IPS-NIHi7 (cell line): ENCODE data around the gene MAPK11.
"Not testable (repeated sequence)": the region's sequence is repeated elsewhere in the genome, so short reads cannot be mapped to it uniquely, and the experiment has no call there.

Experiments used
- DNase-seq: peaks from one replicate; pipeline ENCODE4 v3.0.0; 2012; ENCODE audit warnings: mixed read lengths; ENCODE audit errors: extremely low spot score

MAPK11 gene

GRCh38 chr22:50276143-50276542, 6.0 kb upstream of the MAPK11 start:
- no peak for DNase-seq

- DNase-seq = no peak
Observed at GRCh38 chr22:50275181-50276055, 5.2 kb upstream of the MAPK11 start.

GRCh38 chr22:50274771-50275170, 4.6 kb upstream of the MAPK11 start:
- no peak for DNase-seq

- DNase-seq = peak; percentile 60
Observed at GRCh38 chr22:50274311-50274710, 4.1 kb upstream of the MAPK11 start.

GRCh38 chr22:50273781-50274180, 3.6 kb upstream of the MAPK11 start:
- not testable (repeated sequence) for DNase-seq

GRCh38 chr22:50273352-50273751, 3.2 kb upstream of the MAPK11 start:
- DNase-seq = not testable (repeated sequence)

GRCh38 chr22:50272044-50272802, 2.0 kb upstream of the MAPK11 start:
- no peak for DNase-seq

GRCh38 chr22:50271519-50271970, 1.4 kb upstream of the MAPK11 start:
- peak; percentile 79 for DNase-seq

GRCh38 chr22:50270666-50271394, 650 bp upstream of the MAPK11 start:
- peak; percentile 81 for DNase-seq

- no peak for DNase-seq
Observed at GRCh38 chr22:50269573-50269969, 609 bp downstream of the MAPK11 start.

GRCh38 chr22:50268655-50269113, 1.5 kb downstream of the MAPK11 start:
- DNase-seq = no peak

- DNase-seq = peak; percentile 79
Observed at GRCh38 chr22:50267591-50268390, 2.4 kb downstream of the MAPK11 start.

GRCh38 chr22:50266994-50267393, 3.2 kb downstream of the MAPK11 start:
- DNase-seq = no peak

GRCh38 chr22:50264946-50265669, 5.1 kb downstream of the MAPK11 start:
- no peak for DNase-seq

- DNase-seq = no peak
Observed at GRCh38 chr22:50264104-50264745, 6.0 kb downstream of the MAPK11 start.

GRCh38 chr22:50262973-50263617, 7.1 kb downstream of the MAPK11 start:
- DNase-seq = no peak

GRCh38 chr22:50262460-50262911, 7.7 kb downstream of the MAPK11 start:
- DNase-seq = no peak

GRCh38 chr22:50261615-50262459, 8.3 kb downstream of the MAPK11 start, which contains the start of gene MAPK12:
MAPK12 (minus strand) TSS chr22:50261683; CDS start chr22:50261509, 174 bp downstream.
- peak; percentile 83 for DNase-seq
